NT2/D1 (cell line): ENCODE measurements around the gene ABCG8.

Experiments
- SUZ12 ChIP-seq: IDR thresholded peaks from 2 replicates; pipeline ENCODE4 v1.6.1; 2011; ENCODE audit not compliant: insufficient read length, insufficient read depth; ENCODE audit errors: extremely low read depth
- YY1 ChIP-seq: IDR thresholded peaks from 2 replicates; pipeline ENCODE4 v1.6.1; 2011; ENCODE audit not compliant: insufficient read length, insufficient read depth
- ZNF274 ChIP-seq: IDR thresholded peaks from 2 replicates; pipeline ENCODE4 v1.6.1; 2011; ENCODE audit warnings: mild to moderate bottlenecking, low read depth, low read length

- no peak for TF ChIP-seq SUZ12
- no peak for TF ChIP-seq ZNF274
- no peak for TF ChIP-seq YY1
These were observed 32.1 kb upstream of the ABCG8 start for GRCh38 chr2:43806719-43807031.
